ENCODE measurements around the gene C1orf159.

- TF ChIP-seq CTCF (IDR thresholded peaks at IDR 0.05; ENCODE audit: poor library complexity, severe bottlenecking): no peak
- TF ChIP-seq RAD21 (conservative IDR thresholded peaks at IDR 0.05): no peak
- TF ChIP-seq EP300 (conservative IDR thresholded peaks at IDR 0.05; ENCODE audit: poor library complexity, severe bottlenecking): no peak
These were observed 61.7 kb downstream of the C1orf159 start for GRCh38 chr1:1054099-1054700.

Data from neural cell (in vitro differentiated cells).